HG03432 (cell line): Measurements from ENCODE around the gene RAB22A.

Experiments
- ATAC-seq: cut with Tn5 transposase; IDR thresholded peaks from one replicate; pipeline ENCODE4 v1.9.1; 2021; ENCODE audit warnings: mild to moderate bottlenecking, moderate library complexity; ENCODE audit not compliant: unreplicated experiment

Gene RAB22A

DNA sequence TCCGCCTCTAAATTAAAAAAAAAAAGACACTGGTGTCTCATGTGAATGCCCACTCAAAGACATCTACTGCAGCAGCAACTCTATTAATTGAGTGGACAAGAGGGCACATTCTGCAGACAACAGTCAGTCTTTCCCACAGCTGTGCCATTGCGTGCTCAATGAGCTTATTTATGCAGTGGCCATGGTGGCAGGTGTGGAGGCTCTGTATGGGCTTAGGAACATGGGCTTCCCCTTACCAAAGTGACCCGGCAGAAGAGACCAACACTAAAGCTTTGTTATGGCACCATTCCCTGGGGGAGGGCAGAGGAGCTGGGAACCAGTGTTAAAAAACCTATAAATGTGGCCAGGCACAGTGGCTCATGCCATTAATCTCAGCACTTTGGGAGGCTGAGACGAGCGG is 75.3 kb downstream of the RAB22A start:
- no peak for ATAC-seq

DNA sequence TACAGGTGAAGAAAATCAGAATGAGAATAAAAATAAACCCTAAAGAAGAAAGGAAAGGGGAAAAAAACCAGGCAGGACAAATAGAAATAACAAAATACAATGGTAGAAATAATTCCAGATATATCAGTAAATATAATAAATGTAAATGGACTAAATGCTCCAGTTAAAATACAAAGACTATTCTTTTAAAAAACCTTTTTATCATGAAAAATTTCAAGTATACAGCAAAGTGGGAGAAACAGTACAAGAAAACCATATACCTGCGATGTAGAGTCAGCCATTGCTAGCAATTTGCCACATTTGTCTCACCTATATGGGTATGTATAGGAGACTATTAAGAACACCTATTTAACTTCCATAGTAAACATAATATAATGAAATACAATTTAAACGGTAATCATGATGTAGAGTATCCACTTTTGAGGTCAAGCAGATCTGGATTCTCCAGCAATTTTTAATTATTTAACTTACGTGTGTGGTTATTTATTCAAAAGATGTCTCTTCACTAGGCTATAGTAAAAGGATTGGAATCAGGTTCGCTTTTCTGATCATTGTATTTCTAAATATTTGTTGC is 78.6 kb downstream of the RAB22A start:
- no peak for ATAC-seq

DNA sequence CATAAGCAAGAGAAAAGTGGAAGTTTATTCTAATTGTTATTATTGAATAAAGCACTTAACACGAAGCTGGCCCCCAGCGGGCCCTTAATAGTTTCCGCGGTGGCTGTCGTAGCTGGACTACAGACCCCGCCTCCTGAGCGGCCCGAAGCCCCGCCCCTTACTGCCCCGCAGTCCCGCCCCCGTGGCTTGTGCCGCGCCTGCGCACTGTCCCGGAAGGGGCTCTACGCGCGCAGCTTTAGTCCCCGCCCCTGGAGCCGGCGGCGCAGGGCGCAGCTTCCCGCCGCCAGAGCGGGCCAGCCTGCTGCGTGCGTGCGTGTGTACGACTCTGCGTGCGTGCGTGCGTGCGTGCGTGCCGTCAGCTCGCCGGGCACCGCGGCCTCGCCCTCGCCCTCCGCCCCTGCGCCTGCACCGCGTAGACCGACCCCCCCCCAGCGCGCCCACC is 79.4 kb downstream of the RAB22A start, which contains the start of gene VAPB:
Gene VAPB, plus strand, starts transcription at position 348 of the 442 bp plus-strand sequence. CDS start 231 bp downstream, outside the sequence.
- peak; percentile 98 for ATAC-seq

DNA sequence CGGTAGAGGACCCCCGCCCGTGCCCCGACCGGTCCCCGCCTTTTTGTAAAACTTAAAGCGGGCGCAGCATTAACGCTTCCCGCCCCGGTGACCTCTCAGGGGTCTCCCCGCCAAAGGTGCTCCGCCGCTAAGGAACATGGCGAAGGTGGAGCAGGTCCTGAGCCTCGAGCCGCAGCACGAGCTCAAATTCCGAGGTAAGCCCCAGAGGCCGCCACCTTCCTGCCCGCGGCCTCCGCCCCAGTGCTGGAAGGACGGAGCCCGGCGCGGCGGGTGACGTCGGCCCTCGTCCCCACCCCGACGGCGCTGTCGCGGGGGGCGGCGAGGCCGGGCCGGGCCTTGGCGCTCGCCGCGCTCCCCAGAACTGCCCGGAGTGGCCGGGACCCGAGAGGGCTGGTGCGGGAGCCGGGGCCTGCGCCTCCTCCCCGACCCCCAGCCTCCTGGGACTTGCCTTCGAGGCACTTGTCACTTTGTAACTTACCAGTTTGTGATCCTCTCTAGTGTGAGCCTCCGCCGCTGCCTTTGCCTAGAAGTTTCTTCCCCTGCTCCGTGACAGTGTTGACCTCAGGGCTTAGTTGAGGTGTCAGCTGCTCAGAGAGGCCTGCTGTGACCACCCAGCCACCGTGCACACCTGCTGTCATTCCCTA is 79.9 kb downstream of the RAB22A start:
- peak; percentile 31 for ATAC-seq

DNA sequence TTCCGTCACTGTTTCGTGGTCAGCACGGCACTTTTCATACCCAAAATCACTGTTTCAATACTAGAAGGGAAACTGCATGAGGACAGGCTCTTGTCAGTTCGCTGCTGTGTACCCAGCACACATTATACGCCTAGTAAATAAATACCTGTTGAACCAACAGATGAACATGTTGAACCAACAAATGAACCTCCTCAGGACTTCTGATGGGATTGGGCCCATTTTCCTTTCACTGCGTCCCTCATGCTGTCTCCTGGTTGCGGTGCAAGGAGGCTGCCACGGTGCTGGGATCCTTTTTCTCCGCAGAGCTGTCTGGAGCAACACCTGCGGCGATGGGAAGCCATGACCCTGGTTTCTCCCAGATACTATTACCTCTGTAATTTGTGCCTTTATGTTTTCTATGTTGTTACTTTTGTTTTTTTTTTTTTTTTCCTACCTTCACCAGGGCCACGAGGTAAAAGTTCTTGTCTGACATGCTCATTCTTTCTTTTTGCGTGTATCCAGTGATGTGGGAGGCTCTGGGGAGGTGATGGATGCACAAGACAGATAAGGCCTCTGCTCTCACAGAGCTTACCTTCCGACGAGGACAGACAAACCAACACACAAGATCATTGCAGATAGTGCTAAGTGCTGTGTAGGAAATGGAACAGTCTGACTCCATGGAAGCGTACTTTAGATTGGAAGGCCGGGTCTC is 80.6 kb downstream of the RAB22A start:
- ATAC-seq: no peak

DNA sequence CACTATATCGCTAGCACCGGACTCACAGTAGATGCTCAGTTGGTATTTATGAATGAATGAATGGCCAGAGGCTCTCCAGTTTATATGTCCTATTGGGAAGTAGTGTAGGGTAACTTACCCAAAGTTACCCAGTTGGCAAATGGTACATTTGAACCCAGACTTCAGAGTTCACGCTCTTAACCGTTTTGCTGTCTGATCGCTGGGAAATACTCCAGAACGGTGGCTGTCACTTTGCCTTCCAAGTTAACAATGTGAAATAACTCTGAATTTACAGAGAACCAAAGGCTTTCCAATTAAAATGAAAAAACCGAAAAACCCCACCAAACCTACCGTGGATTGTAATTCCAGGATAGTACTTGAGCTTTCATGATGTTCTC is 81.1 kb downstream of the RAB22A start:
- ATAC-seq: no peak

DNA sequence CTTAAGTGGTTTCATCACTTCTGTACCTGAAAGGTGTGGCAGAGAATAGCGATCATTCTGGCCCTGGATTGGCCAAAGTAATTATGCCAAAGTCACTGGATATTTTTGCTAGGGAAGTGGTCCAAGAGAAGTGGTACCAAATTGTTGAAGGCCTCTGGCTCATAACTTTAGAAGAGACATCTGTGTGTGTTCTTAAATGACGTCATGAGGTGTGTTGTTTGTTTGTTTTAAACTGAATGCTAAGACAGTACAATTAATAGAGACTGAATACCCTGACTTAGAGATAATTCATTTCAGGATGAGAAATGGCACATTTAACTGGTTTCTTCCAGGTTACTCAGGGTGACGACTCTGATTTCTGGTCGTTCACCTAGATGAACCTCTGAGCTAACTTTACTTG is 82.8 kb downstream of the RAB22A start:
- ATAC-seq: no peak

DNA sequence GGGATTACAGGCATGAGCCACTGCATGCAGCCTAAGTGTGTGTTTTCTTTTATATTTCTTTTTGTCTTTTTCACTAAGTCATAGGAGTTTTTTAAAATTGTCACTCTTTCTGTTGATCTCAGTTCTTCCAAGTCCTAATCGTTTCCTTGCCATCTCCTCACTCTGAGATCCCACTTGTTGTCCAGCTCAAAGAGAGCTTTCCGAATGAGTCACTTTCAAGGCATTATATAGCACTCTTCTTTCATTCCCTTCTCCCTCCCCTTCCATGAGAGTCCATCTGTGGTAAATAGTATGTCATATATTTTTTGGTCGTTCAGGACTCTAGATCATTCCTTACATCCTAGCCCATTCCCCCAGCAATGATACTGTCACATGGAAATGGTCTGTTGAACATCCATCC is 83.8 kb downstream of the RAB22A start:
- no peak for ATAC-seq

DNA sequence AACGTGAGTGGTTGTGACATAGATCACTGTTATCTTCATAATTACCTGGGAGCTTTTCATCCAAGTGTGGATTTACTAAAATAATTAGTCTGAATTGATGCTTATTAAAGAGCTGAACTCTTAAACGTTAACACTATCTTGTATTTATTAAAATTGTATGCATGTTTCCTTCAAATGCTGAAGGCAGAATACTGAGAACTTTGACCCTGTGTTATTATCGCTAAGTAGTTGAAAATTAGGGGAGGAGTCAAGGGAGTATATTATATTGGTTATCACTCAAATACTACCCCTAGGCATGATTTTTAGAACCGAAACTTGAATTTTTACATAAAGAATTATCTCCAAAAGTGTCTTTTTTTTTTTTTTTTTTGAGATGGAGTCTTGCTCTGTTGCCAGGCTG is 85.3 kb downstream of the RAB22A start:
- no peak for ATAC-seq

DNA sequence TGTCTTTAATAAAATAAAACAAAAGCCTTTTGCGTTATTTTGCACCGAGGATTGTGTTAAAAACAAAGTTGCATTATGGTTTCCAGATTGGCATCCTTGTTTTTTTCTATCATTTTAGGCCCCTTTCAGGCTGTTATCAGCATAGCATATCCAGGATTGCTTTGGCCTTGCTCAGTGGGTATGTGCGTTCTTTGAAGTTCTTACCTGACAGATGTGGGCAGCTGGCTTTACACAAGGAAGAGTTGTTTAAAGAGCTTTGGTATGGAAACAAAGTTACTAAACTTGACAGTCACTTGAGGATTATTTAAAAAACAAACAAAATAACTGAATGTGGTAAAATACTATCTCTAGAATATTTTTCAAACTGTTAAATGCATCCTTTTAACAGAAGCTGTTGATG is 86.1 kb downstream of the RAB22A start:
- no peak for ATAC-seq

DNA sequence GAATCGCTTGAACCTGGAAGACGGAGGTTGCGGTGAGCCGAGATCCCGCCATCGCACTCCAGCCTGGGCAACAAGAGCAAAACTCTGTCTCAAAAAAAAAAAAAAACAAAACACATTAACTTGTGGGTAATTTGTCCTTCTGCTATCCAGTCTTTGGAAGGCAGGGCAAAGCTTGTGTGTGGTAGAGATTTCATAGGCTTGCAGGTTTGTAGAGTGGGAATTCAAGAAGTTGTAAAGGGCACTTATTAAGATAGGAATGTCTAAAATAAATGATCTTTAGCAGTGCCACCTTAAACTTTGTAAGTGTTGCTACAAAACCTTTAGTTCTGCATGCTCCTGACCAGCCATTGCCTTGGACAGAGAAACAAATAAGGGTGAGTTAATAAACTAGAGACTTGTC is 87.9 kb downstream of the RAB22A start:
- ATAC-seq: no peak

DNA sequence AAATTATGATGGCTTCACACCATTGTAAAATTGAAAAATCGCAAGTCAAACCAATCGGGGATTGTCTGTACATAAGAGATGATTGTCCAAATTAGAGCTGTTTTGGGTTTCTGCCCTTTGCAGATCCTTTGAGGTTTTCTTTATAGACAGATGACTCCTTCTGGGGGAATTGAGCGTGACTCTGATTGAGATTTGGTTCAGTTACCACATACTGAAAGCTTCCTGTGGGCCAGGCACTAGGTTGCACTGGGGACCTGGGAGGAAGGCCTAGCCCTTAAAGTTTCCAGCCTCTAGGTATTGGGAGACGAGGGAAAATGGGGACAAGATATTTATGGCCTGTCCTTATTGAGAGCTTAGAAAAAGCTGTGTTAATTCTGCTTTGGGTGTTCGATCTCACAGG is 88.7 kb downstream of the RAB22A start:
- no peak for ATAC-seq

DNA sequence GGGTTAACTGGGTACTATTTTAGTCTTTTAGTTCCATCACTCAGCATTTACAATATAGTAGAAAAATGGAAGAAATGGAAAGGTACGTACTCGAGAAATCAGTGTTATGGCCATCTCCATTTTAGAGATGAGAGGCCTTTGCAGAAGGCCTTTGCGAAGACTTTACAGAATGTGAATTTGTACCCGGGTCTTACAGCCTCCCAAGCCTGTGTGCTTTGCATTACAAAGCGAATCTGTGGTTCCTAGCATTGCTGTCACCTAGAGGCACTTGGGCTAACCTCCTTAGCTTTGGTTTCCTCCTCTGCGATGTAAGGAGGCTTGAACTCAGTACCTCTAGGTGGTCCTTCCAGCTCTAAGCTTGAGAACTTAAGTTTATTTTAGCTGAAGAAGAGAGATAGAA is 90.4 kb downstream of the RAB22A start:
- no peak for ATAC-seq

DNA sequence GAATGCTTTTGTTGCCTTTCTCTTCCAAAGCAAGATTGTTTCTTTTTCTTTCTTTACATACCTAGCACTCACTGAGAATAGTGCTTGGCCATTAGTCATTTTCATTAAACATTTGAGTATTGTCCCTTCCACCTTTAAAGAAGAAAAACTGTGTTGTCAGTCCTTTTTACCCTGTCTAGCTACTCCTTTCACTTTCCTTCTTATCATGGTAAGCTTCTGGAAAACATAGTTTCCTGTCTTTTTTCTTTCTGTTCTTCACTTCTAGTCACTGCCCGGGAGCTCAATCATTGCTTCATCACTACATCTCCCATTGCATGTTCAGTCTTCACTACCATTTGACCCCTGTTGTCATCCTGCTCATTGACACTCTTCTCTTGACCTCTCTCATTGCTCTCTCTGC is 91.6 kb downstream of the RAB22A start:
- no peak for ATAC-seq

DNA sequence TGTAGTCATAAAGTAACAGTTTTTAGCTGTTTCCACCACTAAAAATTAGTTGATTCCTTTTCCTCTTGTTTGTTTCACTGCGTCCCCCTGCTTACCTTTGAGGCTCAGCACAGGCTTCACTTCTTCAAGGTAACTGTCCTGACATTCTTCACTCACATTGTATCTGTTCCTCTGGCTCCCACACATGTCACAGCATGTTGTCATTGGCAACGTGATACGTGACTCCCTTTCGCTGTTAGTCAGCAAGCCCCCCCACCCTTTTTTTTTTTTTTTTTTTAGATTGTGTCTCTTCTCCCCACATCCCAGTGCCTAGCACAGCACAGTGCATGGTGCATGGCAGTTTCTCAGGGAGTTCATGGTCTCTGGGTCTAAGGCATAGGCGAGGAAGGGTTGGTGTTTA is 92.8 kb downstream of the RAB22A start:
- no peak for ATAC-seq

DNA sequence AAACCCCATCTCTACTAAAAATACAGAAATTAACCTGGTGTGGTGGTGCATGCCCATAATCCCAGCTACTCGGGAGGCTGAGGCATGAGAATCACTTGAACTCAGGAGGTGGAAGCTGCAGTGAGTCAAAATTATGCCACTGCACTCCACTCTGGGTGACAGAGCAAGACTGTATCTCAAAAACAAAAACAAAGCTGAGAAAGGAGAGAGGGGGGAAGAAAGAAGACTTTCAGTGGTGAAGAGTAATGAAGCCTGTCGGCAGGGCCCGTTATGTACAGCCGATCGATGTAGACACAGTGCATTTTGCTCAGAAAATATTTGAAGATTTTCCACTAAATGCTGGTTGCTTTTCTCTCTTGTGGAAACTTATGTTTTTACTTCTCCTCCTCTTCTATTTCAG is 93.3 kb downstream of the RAB22A start:
- ATAC-seq: peak; percentile 81

DNA sequence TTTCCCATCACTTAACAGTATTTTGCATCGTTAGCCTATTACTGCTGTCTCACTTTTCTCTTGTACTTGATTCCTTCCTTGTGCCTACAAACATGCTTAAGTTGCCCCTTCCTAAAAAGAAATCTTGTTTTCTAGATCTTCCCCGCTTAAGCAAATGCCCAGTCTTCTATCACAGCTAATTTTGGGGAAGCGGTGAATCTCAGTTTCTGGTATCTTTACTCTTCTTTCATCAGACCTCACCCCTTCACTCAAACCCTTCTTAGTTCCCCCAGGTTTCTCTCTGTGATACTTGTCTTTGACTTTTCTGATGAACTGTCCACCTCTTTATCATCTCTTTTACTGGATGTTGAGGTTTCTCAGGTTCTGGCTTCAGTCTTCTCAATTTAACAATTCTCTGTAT is 93.8 kb downstream of the RAB22A start:
- ATAC-seq: peak; percentile 40

DNA sequence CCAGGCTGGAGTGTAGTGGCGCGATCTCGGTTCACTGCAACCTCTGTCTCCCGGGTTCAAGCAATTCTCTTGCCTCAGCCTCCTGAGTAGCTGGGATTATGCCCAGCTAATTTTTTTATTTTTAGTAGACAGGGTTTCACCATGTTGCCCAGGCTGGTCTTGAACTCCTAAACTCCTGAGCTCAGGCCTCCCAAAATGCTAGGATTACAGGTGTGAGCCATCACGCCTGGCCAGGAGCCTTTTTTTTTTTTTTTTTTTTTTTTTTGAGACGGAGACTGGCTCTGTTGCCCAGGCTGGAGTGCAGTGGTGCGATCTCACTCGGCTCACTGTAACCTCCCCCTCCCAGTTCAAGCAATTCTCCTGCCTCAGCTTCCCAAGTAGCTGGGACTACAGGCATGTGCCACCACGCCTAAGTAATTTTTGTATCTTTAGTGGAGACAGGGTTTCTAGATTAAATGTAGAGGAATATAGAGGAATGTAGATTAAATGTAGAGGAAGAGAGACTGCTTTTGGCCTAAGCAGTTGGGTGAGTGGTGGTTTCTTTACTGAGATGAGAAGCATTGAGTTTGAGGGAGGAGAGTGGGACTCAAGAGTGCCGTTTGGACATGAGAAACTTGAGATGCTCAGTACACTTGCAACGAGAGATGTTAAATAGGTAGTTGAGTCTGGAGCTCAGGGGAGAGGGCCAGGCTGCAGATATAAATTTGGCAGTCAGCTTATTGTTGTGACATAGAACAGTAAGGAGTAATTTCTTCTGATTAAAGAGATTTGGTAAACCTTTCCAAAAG is 96.2 kb downstream of the RAB22A start:
- ATAC-seq: no peak

DNA sequence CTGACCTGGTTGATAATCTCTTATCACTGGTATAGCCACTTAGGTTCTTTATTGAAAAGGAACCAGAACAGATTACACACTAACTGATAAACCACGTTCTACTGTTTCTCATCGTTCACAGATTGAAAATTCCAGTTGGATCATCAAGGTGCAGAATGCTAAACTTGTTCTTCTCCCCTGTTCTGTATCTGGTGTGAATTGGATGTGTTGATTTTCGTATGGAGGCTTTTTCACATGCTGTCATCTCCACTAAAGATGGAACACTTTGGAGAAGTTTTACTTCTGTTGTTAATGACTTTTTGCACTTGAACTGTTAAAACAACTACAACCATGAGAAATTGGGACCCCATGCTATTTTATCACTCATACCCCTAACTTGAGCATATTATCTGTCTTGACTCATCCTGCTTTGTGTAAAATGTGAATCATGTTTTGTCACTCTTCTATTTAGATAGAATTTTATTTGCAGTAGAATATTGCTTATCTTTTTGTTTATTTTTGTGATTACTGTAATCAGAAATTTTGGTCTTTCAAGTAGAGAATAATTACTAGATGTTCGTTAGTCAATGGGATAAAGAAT is 97.0 kb downstream of the RAB22A start:
- no peak for ATAC-seq

DNA sequence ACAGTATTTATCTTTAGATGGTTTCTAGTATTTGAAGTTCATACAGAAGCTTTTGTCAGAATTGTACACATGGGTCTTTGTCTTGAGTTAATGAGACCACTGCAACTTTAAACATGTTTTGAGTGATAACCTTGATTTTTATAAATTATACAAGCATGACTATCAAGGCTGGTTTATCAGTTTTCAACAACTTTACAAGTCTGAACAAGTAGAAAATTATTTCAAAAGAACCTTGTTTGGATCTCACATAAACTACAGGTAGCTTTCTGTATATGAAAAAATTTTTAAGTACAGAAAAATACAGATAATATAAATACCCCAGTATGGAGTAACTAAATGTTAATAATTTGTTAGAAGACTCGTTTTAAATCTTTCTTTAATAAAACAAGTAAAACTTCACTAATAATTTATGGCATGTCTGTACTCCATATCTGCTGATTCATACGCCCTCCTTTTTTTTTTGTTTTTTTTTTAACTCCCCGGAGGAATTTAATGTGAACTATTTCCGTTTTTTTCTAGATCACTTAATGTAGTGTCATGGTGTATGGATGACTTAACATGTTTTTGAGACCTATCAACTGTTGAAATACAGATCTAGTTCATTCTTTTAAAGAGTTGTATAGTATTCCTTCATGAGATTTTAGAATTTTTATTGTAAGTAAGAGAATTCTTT is 97.8 kb downstream of the RAB22A start:
- ATAC-seq: no peak
